GM23338 (cell line): Measurements from ENCODE around the gene PFKFB3. TPM values are rescaled to one million over a fixed set of nuclear protein-coding genes. Genes with fewer than 3 reads are reported as not detected.

Experiments used
- ATAC-seq: fragments of 200-7000 bp; cut with Tn5 transposase; 3 replicates; pipeline ENCODE4 v1.9.1; 2020
- DNase-seq: peaks from one replicate; pipeline ENCODE4 v3.0.0-alpha.2; 2015; ENCODE audit warnings: low spot score
- H2AFZ ChIP-seq: fragments of 200-600 bp; sonication (generic); 2 replicates; pipeline ENCODE4 v1.8.0; 2016; ENCODE audit warnings: antibody characterized with exemption, mild to moderate bottlenecking, moderate library complexity
- H3F3A ChIP-seq: fragments of 200-600 bp; sonication (generic); replicated peaks from 2 replicates; pipeline ENCODE4 v1.8.0; 2017; ENCODE audit warnings: antibody characterized with exemption, mixed run types, low read depth
- H3K27ac ChIP-seq: fragments of 200-600 bp; sonication (generic); 2 replicates; pipeline ENCODE4 v1.6.1; 2016; ENCODE audit warnings: low read depth
- H3K27me3 ChIP-seq: fragments of 200-600 bp; sonication (generic); 2 replicates; pipeline ENCODE4 v1.8.0; 2016; ENCODE audit warnings: mild to moderate bottlenecking, mixed run types, moderate library complexity; ENCODE audit not compliant: insufficient read depth
- H3K36me3 ChIP-seq: fragments of 200-600 bp; sonication (generic); 2 replicates; pipeline ENCODE4 v1.8.0; 2016; ENCODE audit warnings: mild to moderate bottlenecking; ENCODE audit not compliant: insufficient read depth
- H3K4me1 ChIP-seq: fragments of 200-600 bp; sonication (generic); 2 replicates; pipeline ENCODE4 v1.8.0; 2016; ENCODE audit warnings: mild to moderate bottlenecking, moderate library complexity; ENCODE audit not compliant: insufficient read depth
- H3K4me2 ChIP-seq: fragments of 200-600 bp; sonication (generic); 2 replicates; pipeline ENCODE4 v1.7.1; 2017; ENCODE audit warnings: mixed run types
- H3K4me3 ChIP-seq: fragments of 200-600 bp; sonication (generic); 2 replicates; pipeline ENCODE4 v1.6.1; 2016; ENCODE audit warnings: mixed run types
- H3K79me2 ChIP-seq: fragments of 200-600 bp; sonication (generic); replicated peaks from 2 replicates; pipeline ENCODE4 v1.8.0; 2017; ENCODE audit warnings: mild to moderate bottlenecking; ENCODE audit not compliant: insufficient read depth
- H3K9me2 ChIP-seq: fragments of 200-600 bp; sonication (generic); 2 replicates; pipeline ENCODE4 v1.8.0; 2017; ENCODE audit not compliant: insufficient read depth
- H4K20me1 ChIP-seq: fragments of 200-600 bp; sonication (generic); replicated peaks from 2 replicates; pipeline ENCODE4 v1.8.0; 2017; ENCODE audit warnings: mild to moderate bottlenecking; ENCODE audit not compliant: insufficient read depth
- H3K27ac Mint-ChIP-seq: 2 replicates; pipeline ENCODE4 v1.8.0; 2020; ENCODE audit warnings: inconsistent platforms, mild to moderate bottlenecking, moderate library complexity, mixed read lengths
- H3K27me3 Mint-ChIP-seq: 3 replicates; pipeline ENCODE4 v1.8.0; 2022; ENCODE audit warnings: low read depth, mild to moderate bottlenecking, moderate library complexity, mixed read lengths, inconsistent platforms; ENCODE audit not compliant: insufficient read depth, poor library complexity
- H3K36me3 Mint-ChIP-seq: 3 replicates; pipeline ENCODE4 v1.8.0; 2021; ENCODE audit warnings: low read depth, mild to moderate bottlenecking, inconsistent platforms, moderate library complexity, mixed read lengths
- H3K4me1 Mint-ChIP-seq: 3 replicates; pipeline ENCODE4 v1.8.0; 2020; ENCODE audit warnings: mild to moderate bottlenecking, inconsistent platforms, mixed read lengths
- H3K4me3 Mint-ChIP-seq: 3 replicates; pipeline ENCODE4 v1.8.0; 2021; ENCODE audit warnings: moderate library complexity, mild to moderate bottlenecking, inconsistent platforms, mixed read lengths
- H3K9me3 Mint-ChIP-seq: 3 replicates; pipeline ENCODE4 v1.8.0; 2020; ENCODE audit warnings: moderate library complexity, mild to moderate bottlenecking, inconsistent platforms, mixed read lengths
- CREB1 ChIP-seq: fragments of 250-450 bp; sonication (Bioruptor Pico); IDR thresholded peaks from 2 replicates; pipeline ENCODE4 v1.5.0; 2020; ENCODE audit warnings: low read depth, mild to moderate bottlenecking, moderate library complexity
- EZH2 ChIP-seq: fragments of 200-600 bp; sonication (generic); IDR thresholded peaks from one replicate; pipeline ENCODE4 v1.8.0; 2017; ENCODE audit warnings: antibody characterized with exemption, mild to moderate bottlenecking, low read depth; ENCODE audit not compliant: unreplicated experiment
- EZH2phosphoT487 ChIP-seq: fragments of 200-600 bp; sonication (generic); IDR thresholded peaks from one replicate; pipeline ENCODE4 v1.8.1; 2018; ENCODE audit warnings: antibody characterized with exemption; ENCODE audit not compliant: unreplicated experiment
- JUNB ChIP-seq: IDR thresholded peaks from one replicate; pipeline ENCODE4 v1.6.1; 2016; ENCODE audit warnings: antibody characterized with exemption; ENCODE audit not compliant: unreplicated experiment
- NANOG ChIP-seq: IDR thresholded peaks from 2 replicates; pipeline ENCODE4 v1.6.1; 2016; ENCODE audit warnings: antibody characterized with exemption, borderline replicate concordance
- POLR2AphosphoS5 ChIP-seq: IDR thresholded peaks from 2 replicates; pipeline ENCODE4 v1.6.1; 2016; ENCODE audit warnings: antibody characterized with exemption, low read depth
- STAT1 ChIP-seq: IDR thresholded peaks from one replicate; pipeline ENCODE4 v1.6.1; 2016; ENCODE audit warnings: antibody characterized with exemption; ENCODE audit not compliant: unreplicated experiment
- ZNF114 ChIP-seq: fragments of 250-450 bp; sonication (Bioruptor Pico); IDR thresholded peaks from 2 replicates; pipeline ENCODE4 v1.5.0; 2020; ENCODE audit warnings: mild to moderate bottlenecking, moderate library complexity
- ZNF331 ChIP-seq: fragments of 250-450 bp; sonication (Bioruptor Pico); IDR thresholded peaks from 2 replicates; pipeline ENCODE4 v1.5.0; 2020; ENCODE audit warnings: low read depth, mild to moderate bottlenecking, moderate library complexity
- polyA plus RNA-seq: library from polyadenylated mRNA; unstranded; fragments of >200 nt; fragmentation: Nextera tagmentation; extraction: Ambion mirVana; gene quantifications from 2 replicates; pipeline ENCODE4 v1.2.1, GENCODE V29; 2016
- total RNA-seq: library from RNA; depleted of rRNA; stranded (reverse); fragments of >200 nt; shearing (Covaris generic); gene quantifications from 2 replicates; pipeline ENCODE4 v1.2.3, GENCODE V29; 2014
- TF ChIP-seq, protein P1 (sequence below): IDR thresholded peaks from 2 replicates; pipeline ENCODE4 v1.6.1; 2016; ENCODE audit warnings: antibody characterized with exemption
- TF ChIP-seq, protein P2 (sequence below), 2 experiments: fragments of 200-600 bp in 1 of 2; sonication (generic) in 1 of 2; conservative IDR thresholded peaks; 2 replicates each; pipeline versions ENCODE4 v1.5.1 to v1.6.1; 2016 to 2017; ENCODE audit warnings: antibody characterized with exemption in 2 of 2, low read depth in 2 of 2, mild to moderate bottlenecking in 2 of 2, moderate library complexity in 1 of 2
- TF ChIP-seq, protein P3 (sequence below): IDR thresholded peaks from one replicate; pipeline ENCODE4 v1.6.1; 2018; ENCODE audit warnings: antibody characterized with exemption; ENCODE audit not compliant: unreplicated experiment
- TF ChIP-seq, protein P4 (sequence below): fragments of 250-450 bp; sonication (Bioruptor Pico); IDR thresholded peaks from 2 replicates; pipeline ENCODE4 v1.5.0; 2020; ENCODE audit warnings: mild to moderate bottlenecking, moderate library complexity

The PFKFB3 gene
- total and polyA plus RNA-seq, 2 experiments from 2014 or later: 9.5 to 26.8 TPM

DNA sequence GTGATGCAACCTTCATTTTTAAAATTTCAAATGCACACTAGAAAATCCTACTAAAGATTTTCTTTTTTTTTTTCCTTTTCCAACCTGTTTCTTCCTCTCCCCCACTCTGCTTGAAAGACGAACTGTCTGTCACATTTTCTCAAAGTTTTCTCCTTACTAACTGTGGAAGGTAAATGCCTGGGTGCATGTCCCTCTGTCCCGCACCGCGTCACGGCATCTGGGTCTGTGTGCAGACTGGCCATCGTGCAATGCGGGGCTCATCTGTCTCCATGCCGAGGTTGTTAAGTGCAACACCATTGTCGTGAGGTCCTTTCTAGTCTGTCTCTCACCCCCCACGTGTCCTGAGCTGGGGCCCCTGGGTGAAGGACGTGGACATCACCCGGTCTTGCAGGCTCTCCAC is 28.4 kb downstream of the PFKFB3 start:
- Histone ChIP-seq H3K4me3 (no peak overlapping the region), H3K27me3 (no peaks in the 10 kb centered on the region), H3K27ac (no peak overlapping the region), H3K4me2 (no peak overlapping the region), H2AFZ (no peak overlapping the region), H3K79me2 (no peaks in the 10 kb centered on the region), H3K4me1 (no peaks in the 10 kb centered on the region), H4K20me1 (no peaks in the 10 kb centered on the region; the same call in 1 of the 2 replicates), H3F3A (no peaks in the 10 kb centered on the region), H3K36me3 (0 out of 2 replicates have a peak, but pooled peaks cover 4% of the 10 kb centered on the region), H3K9me2 (no peaks in the 10 kb centered on the region)
- Mint-ChIP-seq H3K27ac (no peak overlapping the region), H3K9me3 (no peaks in the 10 kb centered on the region; the same call in 2 of the 3 replicates), H3K36me3 (peaks cover 61% of the 10 kb centered on the region), H3K27me3 (peaks cover 20% of the 10 kb centered on the region), H3K4me3 (no peak overlapping the region), H3K4me1 (no peaks in the 10 kb centered on the region)
- ATAC-seq (no peak), DNase-seq (no peak)
- TF ChIP-seq CREB1 (CRISPR knock-in tag) (no peak), ZNF114 (CRISPR knock-in tag) (no peak), JUNB (no peak), POLR2AphosphoS5 (no peak), EZH2 (no peak), NANOG (no peak), STAT1 (no peak), ZNF331 (CRISPR knock-in tag) (no peak), EZH2phosphoT487 (no peak)
- TF ChIP-seq, protein P1, sequence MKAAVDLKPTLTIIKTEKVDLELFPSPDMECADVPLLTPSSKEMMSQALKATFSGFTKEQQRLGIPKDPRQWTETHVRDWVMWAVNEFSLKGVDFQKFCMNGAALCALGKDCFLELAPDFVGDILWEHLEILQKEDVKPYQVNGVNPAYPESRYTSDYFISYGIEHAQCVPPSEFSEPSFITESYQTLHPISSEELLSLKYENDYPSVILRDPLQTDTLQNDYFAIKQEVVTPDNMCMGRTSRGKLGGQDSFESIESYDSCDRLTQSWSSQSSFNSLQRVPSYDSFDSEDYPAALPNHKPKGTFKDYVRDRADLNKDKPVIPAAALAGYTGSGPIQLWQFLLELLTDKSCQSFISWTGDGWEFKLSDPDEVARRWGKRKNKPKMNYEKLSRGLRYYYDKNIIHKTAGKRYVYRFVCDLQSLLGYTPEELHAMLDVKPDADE: no peak
- TF ChIP-seq, protein P2, sequence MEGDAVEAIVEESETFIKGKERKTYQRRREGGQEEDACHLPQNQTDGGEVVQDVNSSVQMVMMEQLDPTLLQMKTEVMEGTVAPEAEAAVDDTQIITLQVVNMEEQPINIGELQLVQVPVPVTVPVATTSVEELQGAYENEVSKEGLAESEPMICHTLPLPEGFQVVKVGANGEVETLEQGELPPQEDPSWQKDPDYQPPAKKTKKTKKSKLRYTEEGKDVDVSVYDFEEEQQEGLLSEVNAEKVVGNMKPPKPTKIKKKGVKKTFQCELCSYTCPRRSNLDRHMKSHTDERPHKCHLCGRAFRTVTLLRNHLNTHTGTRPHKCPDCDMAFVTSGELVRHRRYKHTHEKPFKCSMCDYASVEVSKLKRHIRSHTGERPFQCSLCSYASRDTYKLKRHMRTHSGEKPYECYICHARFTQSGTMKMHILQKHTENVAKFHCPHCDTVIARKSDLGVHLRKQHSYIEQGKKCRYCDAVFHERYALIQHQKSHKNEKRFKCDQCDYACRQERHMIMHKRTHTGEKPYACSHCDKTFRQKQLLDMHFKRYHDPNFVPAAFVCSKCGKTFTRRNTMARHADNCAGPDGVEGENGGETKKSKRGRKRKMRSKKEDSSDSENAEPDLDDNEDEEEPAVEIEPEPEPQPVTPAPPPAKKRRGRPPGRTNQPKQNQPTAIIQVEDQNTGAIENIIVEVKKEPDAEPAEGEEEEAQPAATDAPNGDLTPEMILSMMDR (conservative IDR thresholded peaks at IDR 0.05; ENCODE audit: low read depth in 2 of 2): no peak
- TF ChIP-seq, protein P3, sequence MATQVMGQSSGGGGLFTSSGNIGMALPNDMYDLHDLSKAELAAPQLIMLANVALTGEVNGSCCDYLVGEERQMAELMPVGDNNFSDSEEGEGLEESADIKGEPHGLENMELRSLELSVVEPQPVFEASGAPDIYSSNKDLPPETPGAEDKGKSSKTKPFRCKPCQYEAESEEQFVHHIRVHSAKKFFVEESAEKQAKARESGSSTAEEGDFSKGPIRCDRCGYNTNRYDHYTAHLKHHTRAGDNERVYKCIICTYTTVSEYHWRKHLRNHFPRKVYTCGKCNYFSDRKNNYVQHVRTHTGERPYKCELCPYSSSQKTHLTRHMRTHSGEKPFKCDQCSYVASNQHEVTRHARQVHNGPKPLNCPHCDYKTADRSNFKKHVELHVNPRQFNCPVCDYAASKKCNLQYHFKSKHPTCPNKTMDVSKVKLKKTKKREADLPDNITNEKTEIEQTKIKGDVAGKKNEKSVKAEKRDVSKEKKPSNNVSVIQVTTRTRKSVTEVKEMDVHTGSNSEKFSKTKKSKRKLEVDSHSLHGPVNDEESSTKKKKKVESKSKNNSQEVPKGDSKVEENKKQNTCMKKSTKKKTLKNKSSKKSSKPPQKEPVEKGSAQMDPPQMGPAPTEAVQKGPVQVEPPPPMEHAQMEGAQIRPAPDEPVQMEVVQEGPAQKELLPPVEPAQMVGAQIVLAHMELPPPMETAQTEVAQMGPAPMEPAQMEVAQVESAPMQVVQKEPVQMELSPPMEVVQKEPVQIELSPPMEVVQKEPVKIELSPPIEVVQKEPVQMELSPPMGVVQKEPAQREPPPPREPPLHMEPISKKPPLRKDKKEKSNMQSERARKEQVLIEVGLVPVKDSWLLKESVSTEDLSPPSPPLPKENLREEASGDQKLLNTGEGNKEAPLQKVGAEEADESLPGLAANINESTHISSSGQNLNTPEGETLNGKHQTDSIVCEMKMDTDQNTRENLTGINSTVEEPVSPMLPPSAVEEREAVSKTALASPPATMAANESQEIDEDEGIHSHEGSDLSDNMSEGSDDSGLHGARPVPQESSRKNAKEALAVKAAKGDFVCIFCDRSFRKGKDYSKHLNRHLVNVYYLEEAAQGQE: no peak
- TF ChIP-seq, protein P4, sequence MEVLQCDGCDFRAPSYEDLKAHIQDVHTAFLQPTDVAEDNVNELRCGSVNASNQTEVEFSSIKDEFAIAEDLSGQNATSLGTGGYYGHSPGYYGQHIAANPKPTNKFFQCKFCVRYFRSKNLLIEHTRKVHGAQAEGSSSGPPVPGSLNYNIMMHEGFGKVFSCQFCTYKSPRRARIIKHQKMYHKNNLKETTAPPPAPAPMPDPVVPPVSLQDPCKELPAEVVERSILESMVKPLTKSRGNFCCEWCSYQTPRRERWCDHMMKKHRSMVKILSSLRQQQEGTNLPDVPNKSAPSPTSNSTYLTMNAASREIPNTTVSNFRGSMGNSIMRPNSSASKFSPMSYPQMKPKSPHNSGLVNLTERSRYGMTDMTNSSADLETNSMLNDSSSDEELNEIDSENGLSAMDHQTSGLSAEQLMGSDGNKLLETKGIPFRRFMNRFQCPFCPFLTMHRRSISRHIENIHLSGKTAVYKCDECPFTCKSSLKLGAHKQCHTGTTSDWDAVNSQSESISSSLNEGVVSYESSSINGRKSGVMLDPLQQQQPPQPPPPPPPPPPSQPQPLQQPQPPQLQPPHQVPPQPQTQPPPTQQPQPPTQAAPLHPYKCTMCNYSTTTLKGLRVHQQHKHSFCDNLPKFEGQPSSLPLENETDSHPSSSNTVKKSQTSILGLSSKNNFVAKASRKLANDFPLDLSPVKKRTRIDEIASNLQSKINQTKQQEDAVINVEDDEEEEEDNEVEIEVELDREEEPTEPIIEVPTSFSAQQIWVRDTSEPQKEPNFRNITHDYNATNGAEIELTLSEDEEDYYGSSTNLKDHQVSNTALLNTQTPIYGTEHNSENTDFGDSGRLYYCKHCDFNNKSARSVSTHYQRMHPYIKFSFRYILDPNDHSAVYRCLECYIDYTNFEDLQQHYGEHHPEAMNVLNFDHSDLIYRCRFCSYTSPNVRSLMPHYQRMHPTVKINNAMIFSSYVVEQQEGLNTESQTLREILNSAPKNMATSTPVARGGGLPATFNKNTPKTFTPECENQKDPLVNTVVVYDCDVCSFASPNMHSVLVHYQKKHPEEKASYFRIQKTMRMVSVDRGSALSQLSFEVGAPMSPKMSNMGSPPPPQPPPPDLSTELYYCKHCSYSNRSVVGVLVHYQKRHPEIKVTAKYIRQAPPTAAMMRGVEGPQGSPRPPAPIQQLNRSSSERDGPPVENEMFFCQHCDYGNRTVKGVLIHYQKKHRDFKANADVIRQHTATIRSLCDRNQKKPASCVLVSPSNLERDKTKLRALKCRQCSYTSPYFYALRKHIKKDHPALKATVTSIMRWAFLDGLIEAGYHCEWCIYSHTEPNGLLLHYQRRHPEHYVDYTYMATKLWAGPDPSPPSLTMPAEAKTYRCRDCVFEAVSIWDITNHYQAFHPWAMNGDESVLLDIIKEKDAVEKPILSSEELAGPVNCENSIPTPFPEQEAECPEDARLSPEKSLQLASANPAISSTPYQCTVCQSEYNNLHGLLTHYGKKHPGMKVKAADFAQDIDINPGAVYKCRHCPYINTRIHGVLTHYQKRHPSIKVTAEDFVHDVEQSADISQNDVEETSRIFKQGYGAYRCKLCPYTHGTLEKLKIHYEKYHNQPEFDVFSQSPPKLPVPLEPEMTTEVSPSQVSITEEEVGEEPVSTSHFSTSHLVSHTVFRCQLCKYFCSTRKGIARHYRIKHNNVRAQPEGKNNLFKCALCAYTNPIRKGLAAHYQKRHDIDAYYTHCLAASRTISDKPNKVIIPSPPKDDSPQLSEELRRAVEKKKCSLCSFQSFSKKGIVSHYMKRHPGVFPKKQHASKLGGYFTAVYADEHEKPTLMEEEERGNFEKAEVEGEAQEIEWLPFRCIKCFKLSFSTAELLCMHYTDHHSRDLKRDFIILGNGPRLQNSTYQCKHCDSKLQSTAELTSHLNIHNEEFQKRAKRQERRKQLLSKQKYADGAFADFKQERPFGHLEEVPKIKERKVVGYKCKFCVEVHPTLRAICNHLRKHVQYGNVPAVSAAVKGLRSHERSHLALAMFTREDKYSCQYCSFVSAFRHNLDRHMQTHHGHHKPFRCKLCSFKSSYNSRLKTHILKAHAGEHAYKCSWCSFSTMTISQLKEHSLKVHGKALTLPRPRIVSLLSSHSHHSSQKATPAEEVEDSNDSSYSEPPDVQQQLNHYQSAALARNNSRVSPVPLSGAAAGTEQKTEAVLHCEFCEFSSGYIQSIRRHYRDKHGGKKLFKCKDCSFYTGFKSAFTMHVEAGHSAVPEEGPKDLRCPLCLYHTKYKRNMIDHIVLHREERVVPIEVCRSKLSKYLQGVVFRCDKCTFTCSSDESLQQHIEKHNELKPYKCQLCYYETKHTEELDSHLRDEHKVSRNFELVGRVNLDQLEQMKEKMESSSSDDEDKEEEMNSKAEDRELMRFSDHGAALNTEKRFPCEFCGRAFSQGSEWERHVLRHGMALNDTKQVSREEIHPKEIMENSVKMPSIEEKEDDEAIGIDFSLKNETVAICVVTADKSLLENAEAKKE: no peak
